H9 (cell line): ENCODE measurements around the gene SORCS2. TPM values are rescaled to one million over a fixed set of nuclear protein-coding genes. Genes with fewer than 3 reads are reported as not detected.

Experiments used
- DNase-seq: peaks from one replicate; pipeline ENCODE4 v3.0.0-alpha.2; 2017
- H2AFZ ChIP-seq: one replicate; pipeline ENCODE4 v1.6.1; 2013; ENCODE audit warnings: mild to moderate bottlenecking, low read length, control low read depth, moderate library complexity
- H2AK5ac ChIP-seq: 2 replicates; pipeline ENCODE4 v1.6.1; 2013; ENCODE audit warnings: low read length, control low read depth, mixed read lengths; ENCODE audit not compliant: insufficient read length
- H2BK120ac ChIP-seq: one replicate; pipeline ENCODE4 v1.6.1; 2013; ENCODE audit warnings: low read depth, mild to moderate bottlenecking, low read length, control low read depth, inconsistent platforms; ENCODE audit not compliant: poor library complexity, severe bottlenecking
- H2BK12ac ChIP-seq: 2 replicates; pipeline ENCODE4 v1.6.1; 2013; ENCODE audit warnings: low read length, control low read depth, mixed read lengths, low read depth; ENCODE audit not compliant: insufficient read length
- H2BK15ac ChIP-seq: 2 replicates; pipeline ENCODE4 v1.6.1; 2013; ENCODE audit warnings: low read depth, low read length, control low read depth
- H2BK20ac ChIP-seq: one replicate; pipeline ENCODE4 v1.6.1; 2013; ENCODE audit warnings: low read depth, mild to moderate bottlenecking, low read length, control low read depth, inconsistent platforms; ENCODE audit not compliant: poor library complexity, severe bottlenecking
- H2BK5ac ChIP-seq: 2 replicates; pipeline ENCODE4 v1.6.1; 2013; ENCODE audit warnings: low read length, control low read depth, mixed read lengths; ENCODE audit not compliant: insufficient read length
- H3K14ac ChIP-seq: 2 replicates; pipeline ENCODE4 v1.6.1; 2013; ENCODE audit warnings: low read length, control low read depth; ENCODE audit not compliant: insufficient read depth
- H3K18ac ChIP-seq: 2 replicates; pipeline ENCODE4 v1.6.1; 2013; ENCODE audit warnings: low read depth, mild to moderate bottlenecking, mixed read lengths, low read length, control low read depth; ENCODE audit not compliant: insufficient read length
- H3K23ac ChIP-seq: 2 replicates; pipeline ENCODE4 v1.6.1; 2013; ENCODE audit warnings: low read length, control low read depth, mixed read lengths, low read depth; ENCODE audit not compliant: insufficient read length
- H3K23me2 ChIP-seq: 2 replicates; pipeline ENCODE4 v1.6.1; 2013; ENCODE audit warnings: low read depth, mild to moderate bottlenecking, mixed read lengths, low read length, control low read depth; ENCODE audit not compliant: insufficient read length, poor library complexity, severe bottlenecking
- H3K27ac ChIP-seq: 2 replicates; pipeline ENCODE4 v1.5.1; 2013; ENCODE audit warnings: low read length, control low read depth, mixed read lengths, low read depth; ENCODE audit not compliant: insufficient read length
- H3K27me3 ChIP-seq: 2 replicates; pipeline ENCODE4 v1.6.1; 2013; ENCODE audit warnings: low read length, control low read depth, inconsistent platforms; ENCODE audit not compliant: insufficient read depth
- H3K4ac ChIP-seq: 2 replicates; pipeline ENCODE4 v1.6.1; 2013; ENCODE audit warnings: low read depth, mild to moderate bottlenecking, control low read depth, inconsistent platforms, low read length, moderate library complexity
- H3K4me1 ChIP-seq: 2 replicates; pipeline ENCODE4 v1.6.1; 2013; ENCODE audit warnings: low read length, control low read depth, inconsistent platforms; ENCODE audit not compliant: insufficient read depth
- H3K4me2 ChIP-seq: 2 replicates; pipeline ENCODE4 v1.6.1; 2013; ENCODE audit warnings: low read length, control low read depth, mixed read lengths; ENCODE audit not compliant: insufficient read length, insufficient read depth
- H3K56ac ChIP-seq: 2 replicates; pipeline ENCODE4 v1.6.1; 2013; ENCODE audit warnings: low read depth, mild to moderate bottlenecking, mixed read lengths, low read length, control low read depth; ENCODE audit not compliant: insufficient read length
- H3K79me1 ChIP-seq: 2 replicates; pipeline ENCODE4 v1.6.1; 2013; ENCODE audit warnings: low read depth, mild to moderate bottlenecking, moderate library complexity, low read length, control low read depth, inconsistent platforms; ENCODE audit not compliant: insufficient read depth, poor library complexity, severe bottlenecking
- H3K79me2 ChIP-seq: 2 replicates; pipeline ENCODE4 v1.6.1; 2013; ENCODE audit warnings: low read length, control low read depth, inconsistent platforms; ENCODE audit not compliant: insufficient read depth
- H3K9ac ChIP-seq: 2 replicates; pipeline ENCODE4 v1.6.1; 2013; ENCODE audit warnings: low read length, control low read depth, mixed read lengths; ENCODE audit not compliant: insufficient read length; ENCODE audit errors: extremely low read depth
- H3K9me3 ChIP-seq: one replicate; pipeline ENCODE4 v1.6.1; 2013; ENCODE audit warnings: low read depth, low read length, inconsistent platforms; ENCODE audit not compliant: control insufficient read depth
- H3T11ph ChIP-seq: one replicate; pipeline ENCODE4 v1.6.1; 2013; ENCODE audit warnings: mild to moderate bottlenecking, low read length, control low read depth, inconsistent platforms
- H4K20me1 ChIP-seq: one replicate; pipeline ENCODE4 v1.6.1; 2013; ENCODE audit not compliant: control insufficient read depth, insufficient read length, insufficient read depth
- H4K5ac ChIP-seq: 2 replicates; pipeline ENCODE4 v1.6.1; 2013; ENCODE audit warnings: low read depth, mild to moderate bottlenecking, mixed read lengths, low read length, control low read depth; ENCODE audit not compliant: insufficient read length
- H4K8ac ChIP-seq: replicated peaks from 2 replicates; pipeline ENCODE4 v1.6.1; 2013; ENCODE audit warnings: low read length, control low read depth, mixed read lengths, low read depth; ENCODE audit not compliant: insufficient read length
- H4K91ac ChIP-seq: 2 replicates; pipeline ENCODE4 v1.6.1; 2013; ENCODE audit warnings: low read depth, mild to moderate bottlenecking, moderate library complexity, mixed read lengths, low read length, control low read depth; ENCODE audit not compliant: insufficient read length
- H3K27ac Mint-ChIP-seq, 3 experiments: 2 replicates in 2 of 3; 3 replicates in 1 of 3; pipeline ENCODE4 v1.8.0; 2020 to 2021; ENCODE audit warnings: mixed read lengths in 3 of 3, mild to moderate bottlenecking in 1 of 3, moderate library complexity in 1 of 3
- H3K27me3 Mint-ChIP-seq: 2 replicates; pipeline ENCODE4 v1.8.0; 2021; ENCODE audit warnings: low read depth, mild to moderate bottlenecking, moderate library complexity, mixed read lengths
- H3K36me3 Mint-ChIP-seq, 3 experiments: 2 replicates in 2 of 3; 3 replicates in 1 of 3; pipeline ENCODE4 v1.8.0; 2020 to 2021; ENCODE audit warnings: low read depth in 3 of 3, mixed read lengths in 3 of 3; ENCODE audit not compliant: insufficient read depth in 1 of 3
- H3K4me1 Mint-ChIP-seq, 2 experiments: 2 replicates each; pipeline ENCODE4 v1.8.0; 2020; ENCODE audit warnings: mixed read lengths in 2 of 2
- H3K4me3 Mint-ChIP-seq, 2 experiments: 2 replicates in 1 of 2; 3 replicates in 1 of 2; pipeline ENCODE4 v1.8.0; 2020 to 2021; ENCODE audit warnings: mild to moderate bottlenecking in 2 of 2, mixed read lengths in 2 of 2, moderate library complexity in 1 of 2
- H3K9me3 Mint-ChIP-seq, 2 experiments: 2 replicates in 1 of 2; 3 replicates in 1 of 2; pipeline ENCODE4 v1.8.0; 2020; ENCODE audit warnings: mild to moderate bottlenecking in 2 of 2, mixed read lengths in 2 of 2, moderate library complexity in 1 of 2
- CTCF ChIP-seq: fragments of 200-600 bp; sonication (generic); conservative IDR thresholded peaks from 3 replicates; pipeline ENCODE4 v1.8.0; 2021; ENCODE audit warnings: antibody characterized with exemption, mild to moderate bottlenecking
- WGBS: extraction: QIAGEN DNeasy Blood & Tissue Kit; methylation state at CpG from one replicate; pipeline ENCODE4 v1.1.7; 2013; ENCODE audit warnings: missing lambda C conversion rate, low lambda C conversion rate, mixed read lengths; ENCODE audit not compliant: insufficient read length; ENCODE audit errors: extremely low coverage; 5-methylcytosine and 5-hydroxymethylcytosine counted together
- total RNA-seq: library from RNA; stranded (reverse); gene quantifications from 2 replicates; pipeline ENCODE4 v1.2.1, GENCODE V29; 2021

SORCS2 gene
- total RNA-seq, 1 experiment from 2014 or later, result 0.57 TPM

DNA sequence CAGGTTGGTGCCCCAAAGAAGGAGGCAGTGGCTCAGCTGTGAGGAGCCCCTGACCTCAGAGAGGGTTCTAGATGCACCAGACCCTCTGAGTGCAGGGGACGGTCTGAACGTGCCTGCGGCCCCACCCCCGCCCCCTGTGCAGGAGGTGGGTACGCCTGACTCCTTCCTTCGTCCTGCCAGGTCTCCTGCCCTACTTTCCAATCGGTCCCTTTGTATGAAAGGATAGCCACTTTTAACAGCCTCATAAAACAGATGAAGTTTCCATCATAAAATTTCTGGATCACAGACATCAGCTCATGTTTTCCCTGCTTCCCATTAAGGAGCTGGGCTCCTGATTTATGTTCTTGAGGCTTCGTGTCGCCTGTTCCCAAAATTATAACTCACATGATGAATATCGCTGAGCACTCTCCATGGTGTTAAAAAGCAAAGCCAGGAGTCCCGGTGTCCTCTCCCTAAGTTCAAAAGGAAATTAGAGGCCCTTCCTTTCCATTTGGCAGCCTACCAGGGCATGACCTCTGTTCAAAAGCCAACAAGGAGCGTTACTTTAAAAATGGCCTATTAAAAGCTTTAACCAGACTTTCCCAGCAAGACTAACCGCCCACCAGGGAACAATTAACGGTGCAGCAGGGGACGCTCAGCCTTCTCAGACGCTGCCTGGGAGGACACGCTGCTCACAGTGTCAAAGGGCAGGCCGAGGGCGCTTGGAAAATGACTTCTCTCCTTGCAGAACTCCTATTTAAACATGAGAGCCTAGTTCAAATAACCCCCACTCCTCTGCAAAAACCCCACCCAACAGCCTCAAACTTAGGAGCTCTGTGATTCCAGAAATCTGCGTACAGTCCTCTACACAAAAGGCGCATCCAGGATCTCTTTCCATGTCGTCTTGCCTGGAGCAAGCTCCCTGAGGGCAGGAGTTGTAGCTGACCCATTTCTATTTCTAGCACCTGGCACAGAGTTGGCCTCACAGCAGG lies 565.4 kb downstream of the SORCS2 start:
- no peak overlapping the region for H2BK20ac ChIP-seq
- Mint-ChIP-seq H3K4me3 (no peak overlapping the region), H3K27me3 (peaks cover 10% of the 10 kb centered on the region), H3K9me3 (no peaks in the 10 kb centered on the region), H3K36me3 (no peaks in the 10 kb centered on the region), H3K4me1 (peaks cover 8 to 15% of the 10 kb centered on the region in 2 experiments; a peak in 2 of 4 replicates), H3K27ac (no peak overlapping the region)
- H2BK120ac ChIP-seq, result no peak overlapping the region
- no peak overlapping the region for H2BK12ac ChIP-seq
- no peak overlapping the region for H4K8ac ChIP-seq
- no peaks in the 10 kb centered on the region for H3K79me1 ChIP-seq
- no CpG with 5 or more reads among the region's 22 CpGs for WGBS
- no peaks in the 10 kb centered on the region for H3K79me2 ChIP-seq
- H3K4me2 ChIP-seq, result no peak overlapping the region
- no peak overlapping the region for H2BK15ac ChIP-seq
- H3K9ac ChIP-seq, result no peak overlapping the region
- H3K9me3 ChIP-seq, result no peaks in the 10 kb centered on the region
- DNase-seq, result no peak
- no peak overlapping the region for H3K56ac ChIP-seq
- no peak overlapping the region for H2AFZ ChIP-seq
- no peak overlapping the region for H2BK5ac ChIP-seq
- no peak overlapping the region for H3T11ph ChIP-seq
- no peaks in the 10 kb centered on the region for H3K23me2 ChIP-seq
- H4K5ac ChIP-seq, result no peak overlapping the region
- no peak overlapping the region for H3K18ac ChIP-seq
- TF ChIP-seq CTCF, result no peak
- H3K23ac ChIP-seq, result no peak overlapping the region
- no peak overlapping the region for H3K27ac ChIP-seq
- H4K91ac ChIP-seq, result no peak overlapping the region
- H3K14ac ChIP-seq, result no peak overlapping the region
- H3K27me3 ChIP-seq, result no peaks in the 10 kb centered on the region
- no peaks in the 10 kb centered on the region for H4K20me1 ChIP-seq
- no peak overlapping the region for H2AK5ac ChIP-seq
- H3K4ac ChIP-seq, result no peak overlapping the region
- no peaks in the 10 kb centered on the region for H3K4me1 ChIP-seq
